IPS-18c (cell line): ENCODE measurements around the gene RBBP6.
A peak's percentile ranks its signal among the peaks of the same experiment; 100 is the strongest.

ENCODE experiments used
- H3K4me3 ChIP-seq: 2 replicates; pipeline ENCODE4 v1.7.0; 2013; ENCODE audit warnings: low read depth, mild to moderate bottlenecking, low read length, moderate library complexity; ENCODE audit not compliant: insufficient read depth
- H3K9me3 ChIP-seq: one replicate; pipeline ENCODE4 v1.6.1; 2013; ENCODE audit warnings: mild to moderate bottlenecking, low read length, moderate library complexity; ENCODE audit not compliant: control insufficient read depth, insufficient read depth

RBBP6 gene

DNA sequence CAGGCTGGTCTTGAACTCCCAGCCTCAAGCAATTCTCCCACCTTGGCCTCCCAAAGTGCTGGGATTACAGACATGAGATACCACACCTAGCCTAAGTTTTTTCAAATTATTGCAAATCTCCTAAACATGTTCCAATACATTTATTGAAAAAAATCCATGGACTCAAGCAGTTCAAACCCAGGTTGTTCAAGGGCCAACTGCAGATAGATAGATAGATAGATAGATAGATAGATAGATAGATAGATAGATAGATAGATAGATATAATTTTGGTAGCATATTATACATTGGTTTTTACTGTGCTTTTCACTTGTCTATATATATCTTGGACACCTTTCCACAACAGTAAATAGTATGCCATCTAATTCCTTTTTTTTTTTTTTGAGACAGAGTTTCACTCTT, 20.9 kb upstream of the RBBP6 start:
- no peak overlapping the region for H3K4me3 ChIP-seq
- no peaks in the 10 kb centered on the region for H3K9me3 ChIP-seq

DNA sequence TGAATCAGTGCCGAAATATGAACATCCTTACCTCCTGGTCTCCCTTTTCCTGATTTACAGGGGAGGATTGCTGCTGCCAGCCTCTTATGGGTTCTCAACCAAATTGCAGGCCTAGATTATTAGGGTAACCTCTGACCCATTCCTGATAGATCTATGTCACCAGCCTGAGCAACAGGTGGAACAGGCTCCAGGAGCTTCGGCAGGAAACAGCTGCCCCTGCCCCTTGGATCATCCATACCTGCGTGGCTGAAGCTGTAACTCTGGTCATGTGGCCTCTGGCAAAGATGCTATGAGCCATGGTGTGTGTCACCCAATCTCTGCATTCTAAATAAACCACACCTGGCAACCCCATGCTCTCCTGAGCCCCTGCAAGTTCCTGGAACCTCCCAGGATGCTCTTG, 18.4 kb upstream of the RBBP6 start:
- Histone ChIP-seq H3K4me3 (no peak overlapping the region), H3K9me3 (no peaks in the 10 kb centered on the region)

DNA sequence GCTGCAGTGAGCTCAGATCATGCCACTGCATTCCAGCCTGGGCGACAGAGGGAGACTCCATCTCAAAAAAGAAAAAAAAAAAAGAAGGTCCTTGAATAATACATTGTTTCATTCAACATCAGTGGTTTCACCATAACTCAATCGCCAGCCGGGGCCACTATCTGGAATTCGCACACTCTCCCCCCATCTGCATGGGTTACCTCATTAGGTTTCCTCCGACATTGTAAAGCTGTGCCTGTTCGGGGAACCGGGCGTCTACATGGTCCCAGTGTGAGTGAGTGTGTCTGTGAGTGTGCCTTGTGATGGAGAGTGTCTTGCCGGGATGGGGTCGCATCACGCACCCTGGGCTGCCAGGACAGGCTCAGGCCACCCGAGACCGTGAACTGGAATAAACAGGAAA, 16.6 kb upstream of the RBBP6 start:
- Histone ChIP-seq H3K4me3 (no peak overlapping the region), H3K9me3 (no peaks in the 10 kb centered on the region)

DNA sequence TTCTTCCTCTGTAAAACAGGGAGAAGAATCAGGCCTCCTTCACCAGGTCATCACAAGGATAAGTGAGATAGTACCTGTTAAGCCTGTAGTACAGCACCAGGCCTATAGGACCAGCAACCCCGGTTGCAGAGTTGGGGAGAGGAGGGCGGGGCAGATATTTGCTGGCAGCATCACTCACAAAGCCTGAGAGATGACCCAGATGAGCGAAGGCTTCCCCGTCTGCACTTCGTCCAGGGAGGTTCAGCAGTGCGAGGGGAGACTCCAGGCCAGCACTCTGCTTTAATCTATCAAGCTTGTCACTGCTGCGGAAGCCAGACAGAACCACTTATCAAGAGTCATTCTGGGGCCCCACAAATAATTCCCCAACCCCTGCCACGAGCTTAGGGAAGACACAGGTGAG, 15.8 kb upstream of the RBBP6 start:
- Histone ChIP-seq H3K4me3 (no peak overlapping the region), H3K9me3 (no peaks in the 10 kb centered on the region)

DNA sequence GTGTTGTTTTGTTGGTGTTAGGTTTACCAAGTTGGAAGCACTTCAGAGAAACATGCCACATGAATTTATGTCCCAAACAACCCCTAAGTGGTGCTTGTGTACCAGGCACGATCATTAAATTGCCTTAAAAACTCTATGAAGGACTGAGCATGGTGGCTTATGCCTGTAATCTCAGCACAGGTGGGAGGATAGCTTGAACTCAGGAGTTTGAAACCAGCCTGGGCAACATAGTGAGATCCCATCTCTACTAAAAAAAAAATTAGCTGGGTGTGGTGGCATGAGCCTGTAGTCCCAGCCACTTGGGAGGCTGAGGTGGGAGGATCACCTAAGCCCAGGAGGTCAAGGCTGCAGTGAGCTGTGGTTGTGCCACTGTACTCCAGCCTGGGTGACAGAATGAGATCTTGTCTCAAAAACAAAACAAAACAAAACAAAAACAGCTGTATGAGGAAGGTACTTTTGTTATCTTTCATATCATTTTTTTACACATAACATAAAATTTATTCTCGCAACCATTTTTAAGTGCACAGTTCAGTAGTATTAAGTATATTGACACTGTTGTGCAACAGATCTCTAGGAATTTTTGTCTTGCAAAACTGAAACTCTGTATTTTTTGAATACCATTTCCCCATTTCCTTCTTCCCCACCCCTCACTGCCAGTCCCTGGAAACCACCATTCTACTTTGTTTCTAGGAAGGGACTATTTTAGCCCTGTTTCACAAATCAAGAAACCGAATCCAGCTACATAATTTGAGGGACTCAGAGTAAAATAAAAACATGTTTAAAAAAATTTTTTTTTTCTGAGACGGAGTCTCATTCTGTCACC, 14.3 kb upstream of the RBBP6 start:
- Histone ChIP-seq H3K4me3 (no peak overlapping the region), H3K9me3 (no peaks in the 10 kb centered on the region)

DNA sequence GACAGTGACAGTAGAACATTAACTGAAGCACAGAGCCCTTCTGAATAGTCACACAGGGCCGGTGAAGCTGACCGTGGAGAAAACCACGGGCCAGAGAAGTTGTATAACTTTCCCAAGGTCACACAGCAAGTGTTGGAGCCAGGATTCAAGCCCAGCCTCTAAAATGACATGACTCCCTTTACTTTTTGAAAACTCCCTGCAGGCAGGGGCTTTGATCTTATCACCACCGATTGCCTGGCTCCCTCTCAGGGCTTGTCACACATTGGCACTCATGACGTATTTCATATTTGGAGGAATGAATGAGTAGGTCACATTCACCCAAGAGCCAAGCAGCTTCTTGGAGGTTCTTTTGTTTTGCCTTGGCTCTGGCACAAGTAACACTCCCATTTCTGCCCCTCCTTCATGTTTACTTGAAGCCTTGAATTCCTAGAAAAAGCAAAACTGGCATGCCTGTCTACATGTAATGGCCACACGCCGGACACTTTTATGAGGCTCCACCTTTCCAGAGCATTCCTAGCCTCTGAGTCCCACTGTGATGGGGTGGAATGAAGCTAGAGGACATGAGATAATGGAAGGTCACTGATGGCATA, 13.3 kb upstream of the RBBP6 start:
- Histone ChIP-seq H3K4me3 (no peak overlapping the region), H3K9me3 (no peaks in the 10 kb centered on the region)

DNA sequence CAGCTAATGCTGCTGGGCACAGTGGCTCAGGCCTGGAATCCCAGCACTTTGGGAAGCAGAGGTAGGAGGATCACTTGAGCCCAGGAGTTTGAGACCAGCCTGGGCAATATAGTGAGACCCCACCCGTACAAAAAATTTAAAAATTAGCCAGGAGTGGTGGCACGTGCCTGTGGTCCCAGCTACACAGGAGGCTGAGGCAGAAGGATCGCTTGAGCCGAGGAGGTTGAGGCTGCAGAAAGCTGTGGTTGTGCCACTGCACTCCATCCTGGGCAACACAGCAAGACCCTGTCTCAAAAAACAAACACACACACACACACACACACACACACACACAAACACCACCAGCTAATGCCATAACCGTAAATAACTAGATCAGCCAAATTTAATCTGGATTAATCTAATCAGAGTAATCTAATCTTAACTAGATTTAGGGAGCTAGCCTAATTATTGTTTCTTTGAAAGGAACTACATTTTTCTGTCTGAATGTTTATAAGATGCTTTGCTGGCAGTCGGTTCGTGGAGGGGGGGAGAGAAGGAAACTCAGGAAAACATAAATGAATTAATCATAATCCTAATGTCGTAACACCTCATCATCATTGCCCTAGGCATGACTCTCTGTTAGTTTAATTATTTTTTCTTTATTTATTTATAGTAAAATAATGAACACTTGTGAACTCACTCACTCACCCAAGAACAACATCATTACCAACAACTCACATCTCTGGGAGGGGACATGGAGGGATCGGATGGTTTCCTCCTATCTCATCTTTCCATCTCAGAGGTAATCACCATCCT, 12.5 kb upstream of the RBBP6 start:
- Histone ChIP-seq H3K4me3 (no peak overlapping the region), H3K9me3 (no peaks in the 10 kb centered on the region)

DNA sequence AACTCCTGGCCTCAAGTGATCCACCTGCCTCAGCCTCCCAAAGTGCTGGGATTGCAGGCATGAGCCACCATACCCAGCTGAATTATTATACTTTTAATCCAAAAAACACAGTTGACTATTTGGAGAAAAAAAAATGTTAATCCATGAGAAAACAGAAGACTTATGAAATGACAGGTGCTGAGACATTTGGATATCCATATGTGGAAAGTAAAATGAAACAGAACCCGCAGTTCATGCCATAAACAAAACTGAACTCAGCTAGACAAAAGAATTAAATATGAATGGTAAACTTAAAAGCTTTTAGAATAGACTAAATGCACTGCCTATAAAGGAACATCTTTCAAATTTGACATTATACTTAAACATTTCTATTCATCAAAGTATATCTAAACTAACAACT, 8.2 kb upstream of the RBBP6 start:
- no peaks in the 10 kb centered on the region for H3K9me3 ChIP-seq
- no peak overlapping the region for H3K4me3 ChIP-seq

DNA sequence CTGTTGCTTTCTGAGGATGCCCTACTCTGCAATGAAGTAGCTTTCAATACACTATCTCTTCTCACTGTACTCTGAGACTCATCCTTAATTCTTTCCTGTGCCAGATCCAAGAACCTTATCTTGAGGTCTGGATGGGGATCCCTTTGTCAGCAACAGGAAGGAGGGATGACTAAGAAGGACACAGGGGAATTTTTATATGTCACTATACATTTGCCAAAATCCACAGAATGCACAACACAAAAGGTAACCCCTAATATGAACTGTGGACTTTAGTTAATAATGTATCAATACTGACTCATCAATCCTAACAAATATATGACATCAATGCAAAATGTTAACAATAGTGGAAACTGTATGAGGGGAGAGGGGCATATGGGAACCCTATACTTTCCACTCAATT, 4.7 kb upstream of the RBBP6 start:
- Histone ChIP-seq H3K4me3 (no peak overlapping the region), H3K9me3 (no peaks in the 10 kb centered on the region)

DNA sequence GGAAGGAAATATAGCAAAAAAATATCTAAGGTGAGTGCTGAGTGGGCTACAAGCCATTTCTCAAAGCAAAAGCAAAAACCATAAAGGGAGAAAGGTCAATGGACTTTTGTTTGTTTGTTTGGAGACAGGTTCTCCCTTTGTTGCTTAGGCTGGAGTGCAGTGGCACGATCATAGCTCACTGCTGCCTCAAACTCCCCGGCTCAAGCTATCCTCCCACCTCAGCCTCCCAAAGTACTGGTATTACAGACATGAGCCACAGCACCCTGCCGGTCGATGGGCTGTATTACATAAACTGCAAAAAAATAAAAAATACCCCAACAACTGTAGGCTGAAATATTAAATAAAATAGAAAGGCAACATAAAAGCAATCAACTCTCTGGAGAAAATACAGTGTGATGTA, 3.5 kb upstream of the RBBP6 start:
- no peak overlapping the region for H3K4me3 ChIP-seq
- H3K9me3 ChIP-seq: no peaks in the 10 kb centered on the region

DNA sequence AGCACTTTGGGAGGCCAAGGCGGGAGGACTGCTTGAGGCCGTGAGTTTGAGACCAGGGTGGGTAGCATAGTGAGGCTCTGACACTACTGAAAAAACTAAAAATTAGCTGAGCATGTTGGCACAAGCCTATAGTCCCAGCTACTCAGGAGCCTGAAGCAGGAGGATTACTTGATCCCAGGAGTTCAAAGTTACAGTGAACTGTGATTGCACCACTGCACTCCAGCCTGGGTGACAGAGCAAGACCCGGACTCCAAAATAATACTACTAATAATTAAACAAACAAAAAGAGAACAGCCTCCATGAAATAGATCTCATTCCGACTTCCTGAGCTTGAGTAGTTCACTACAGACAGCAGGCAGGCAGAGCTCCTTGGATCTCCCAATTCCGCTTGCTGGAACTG, 2.7 kb upstream of the RBBP6 start:
- no peaks in the 10 kb centered on the region for H3K9me3 ChIP-seq
- H3K4me3 ChIP-seq: no peak overlapping the region

DNA sequence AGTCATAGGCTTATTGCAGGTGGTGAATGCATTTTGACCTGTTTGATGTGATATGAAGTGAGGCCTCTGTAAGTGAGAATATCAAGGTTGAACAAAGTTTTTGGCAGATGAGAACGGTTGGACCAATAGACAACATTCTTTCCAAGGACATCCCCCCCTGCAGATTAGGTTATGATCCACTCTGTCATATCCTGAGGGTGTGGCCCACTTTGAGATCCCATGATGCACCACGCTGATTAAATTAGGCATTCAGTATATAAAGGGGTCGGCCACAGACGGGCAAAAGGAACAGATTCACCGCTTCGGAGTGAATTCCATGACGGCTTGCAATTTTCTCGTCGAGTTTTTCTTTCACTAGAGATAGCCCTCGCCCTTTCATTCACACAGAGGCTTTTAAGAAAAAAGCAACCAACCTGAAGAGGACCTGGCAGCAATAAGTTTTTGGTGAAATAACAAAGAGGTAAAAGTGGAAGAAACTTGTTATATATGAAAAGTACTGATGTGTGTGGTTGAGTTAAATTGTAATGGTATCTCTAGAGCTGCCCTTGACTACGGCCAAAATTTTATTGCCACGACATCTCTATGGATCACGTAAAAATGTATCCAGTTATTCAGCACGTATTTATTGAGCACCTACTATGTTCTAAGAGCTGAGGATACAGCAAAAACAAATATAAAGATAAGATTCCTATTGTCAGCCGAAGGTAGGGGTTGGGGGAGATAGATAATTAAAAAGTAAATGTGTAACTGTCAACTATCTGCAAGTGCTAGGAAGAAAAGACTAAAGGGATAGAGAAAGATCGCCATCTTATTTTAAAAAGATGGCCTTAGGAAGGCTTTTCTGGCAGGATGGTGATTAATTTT, 1.7 kb upstream of the RBBP6 start:
- H3K9me3 ChIP-seq: no peaks in the 10 kb centered on the region
- no peak overlapping the region for H3K4me3 ChIP-seq

DNA sequence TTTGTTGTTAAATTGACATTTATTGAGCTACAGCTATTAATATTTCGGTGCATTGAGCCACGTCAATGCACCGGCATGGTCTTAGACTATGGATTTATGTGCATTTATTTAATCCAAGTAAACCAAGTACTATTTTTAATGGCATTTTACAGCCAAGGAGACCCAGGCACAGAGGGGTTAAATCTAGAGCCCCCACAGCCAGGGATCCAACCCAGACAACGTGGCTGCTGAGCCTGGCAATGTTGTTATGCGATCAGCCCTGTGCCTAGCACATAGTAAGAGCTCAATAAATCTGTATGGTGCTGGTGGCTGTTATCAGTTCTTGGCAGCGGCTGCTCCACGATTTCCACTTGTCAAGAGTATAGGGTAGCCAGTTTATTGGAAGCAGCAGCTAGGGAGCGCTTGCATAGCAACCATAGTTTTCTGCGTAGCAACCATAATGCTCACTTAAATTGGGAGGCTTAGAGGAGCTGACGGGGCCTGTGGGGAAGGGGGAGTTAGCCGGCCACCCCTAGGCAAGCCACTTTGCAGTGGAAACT, 541 bp upstream of the RBBP6 start:
- H3K9me3 ChIP-seq: no peaks in the 10 kb centered on the region
- peak overlapping the region; percentile 91 for H3K4me3 ChIP-seq

DNA sequence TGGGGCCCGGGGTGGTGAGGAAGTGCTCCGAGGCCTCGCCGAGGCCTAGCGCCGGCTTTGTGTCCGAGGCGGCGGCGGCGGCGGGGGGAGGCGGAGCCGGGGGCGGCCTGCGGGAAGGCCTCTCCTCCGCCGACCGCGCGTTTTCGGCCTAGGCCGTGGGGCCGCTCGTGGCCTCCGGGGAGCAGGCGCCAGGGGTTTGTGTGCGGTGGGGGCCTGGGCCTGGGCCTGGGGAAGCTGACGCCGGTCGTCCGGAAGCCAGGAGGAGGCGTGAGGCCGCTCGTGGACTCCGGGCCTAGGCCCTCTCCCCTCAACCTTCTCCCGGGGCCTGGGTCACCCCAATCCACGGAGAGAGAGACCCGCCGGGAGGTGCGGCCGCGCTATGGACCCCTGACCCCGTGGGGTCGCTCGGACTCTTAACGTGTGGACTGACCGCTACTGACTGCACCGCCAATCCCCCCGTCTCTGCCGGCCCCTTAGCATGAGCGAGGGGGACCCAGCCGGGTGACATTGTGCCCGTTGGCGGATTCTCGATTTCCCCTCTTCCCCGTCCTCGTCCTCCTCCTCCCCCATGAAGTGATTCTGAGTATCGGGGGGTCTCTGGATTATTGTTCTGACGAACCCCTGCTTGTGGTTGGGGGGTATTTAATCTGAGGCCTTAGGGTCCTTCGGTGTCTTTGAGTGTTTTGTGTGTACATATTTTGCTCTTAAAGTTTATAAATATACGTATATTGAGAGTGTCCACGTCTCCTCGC, 660 bp downstream of the RBBP6 start:
- Histone ChIP-seq H3K4me3 (peak overlapping the region; percentile 91), H3K9me3 (no peaks in the 10 kb centered on the region)

DNA sequence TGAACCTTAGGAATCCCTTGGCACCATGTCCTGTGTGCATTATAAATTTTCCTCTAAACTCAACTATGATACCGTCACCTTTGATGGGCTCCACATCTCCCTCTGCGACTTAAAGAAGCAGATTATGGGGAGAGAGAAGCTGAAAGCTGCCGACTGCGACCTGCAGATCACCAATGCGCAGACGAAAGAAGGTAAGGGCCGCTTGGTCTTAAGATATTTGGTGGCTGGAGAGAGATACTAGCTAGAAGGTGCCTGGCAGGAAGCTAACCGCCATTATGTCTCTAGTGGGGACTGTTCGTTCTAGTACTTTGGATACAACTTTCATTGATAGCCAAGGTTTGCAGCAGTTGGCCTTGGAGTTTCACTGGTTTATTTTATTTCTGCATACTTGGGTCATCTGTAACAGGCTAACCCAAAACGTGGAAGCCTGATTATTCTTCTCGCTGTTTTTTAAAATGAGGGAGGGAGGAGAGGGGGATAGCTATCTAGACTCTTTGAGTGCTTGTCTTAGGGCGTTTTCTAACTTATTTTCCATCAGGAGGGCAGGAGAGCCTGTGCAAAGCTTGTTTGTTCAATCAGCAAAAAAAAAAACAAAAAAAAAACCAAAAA, 1.3 kb downstream of the RBBP6 start:
- Histone ChIP-seq H3K4me3 (peak overlapping the region; percentile 91), H3K9me3 (no peaks in the 10 kb centered on the region)

DNA sequence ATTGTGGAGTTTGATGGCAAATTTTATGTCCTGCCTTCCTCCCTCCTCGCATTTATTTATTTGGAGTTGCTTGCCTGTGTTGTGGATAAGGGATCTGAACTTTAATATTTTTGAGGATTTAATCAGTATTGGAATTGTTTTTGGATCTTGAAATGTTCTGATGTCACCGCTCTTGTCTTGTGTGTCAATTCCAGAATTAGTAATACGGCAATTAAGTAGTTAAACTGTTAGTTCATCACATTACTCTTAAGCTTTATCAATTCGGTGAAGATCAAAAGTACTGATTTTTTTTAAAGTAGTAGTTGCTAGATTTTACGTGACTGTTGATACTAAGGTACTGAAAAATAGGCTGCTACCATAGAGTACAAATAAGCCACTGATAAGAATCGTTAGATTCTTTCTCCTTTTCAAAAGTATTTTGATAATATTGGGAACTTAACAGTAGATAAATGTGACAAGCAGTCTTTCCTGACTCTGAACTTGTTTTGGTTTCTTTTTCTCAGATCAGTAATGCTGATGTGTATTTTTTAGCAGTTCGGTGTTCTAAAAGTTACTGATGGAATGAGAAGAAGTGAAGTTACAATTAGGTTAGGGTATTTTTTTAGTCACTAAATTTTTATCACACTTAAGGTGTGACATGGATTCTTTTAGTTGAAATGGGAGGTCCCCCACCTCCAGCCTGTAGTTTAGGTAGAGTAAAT, 2.0 kb downstream of the RBBP6 start:
- no peaks in the 10 kb centered on the region for H3K9me3 ChIP-seq
- peak overlapping the region; percentile 91 for H3K4me3 ChIP-seq
